Measurements from ENCODE around the gene PRPF40A.
A peak's percentile ranks its signal among the peaks of the same experiment; 100 is the strongest.

PRPF40A gene

DNA sequence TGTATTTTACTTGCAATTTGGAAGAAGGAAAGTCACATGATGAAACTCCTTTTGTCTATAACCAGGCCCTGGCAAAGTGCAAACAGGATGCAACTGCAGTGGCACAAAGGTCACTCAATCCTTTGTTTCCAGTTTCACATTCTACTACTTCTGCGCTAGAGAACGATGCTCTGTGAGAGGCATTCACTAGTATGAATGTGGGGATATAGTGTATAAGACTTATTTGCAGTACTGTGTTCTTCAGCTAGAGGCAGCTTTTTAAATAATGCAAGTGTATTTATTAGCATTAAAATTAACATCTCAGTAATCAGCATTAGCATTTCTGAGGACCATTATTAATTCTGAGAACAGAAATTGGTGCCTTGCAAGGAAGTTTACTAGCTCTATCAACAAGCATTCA lies 68.9 kb downstream of the PRPF40A start:
- DNase-seq: peak; percentile 3

DNA sequence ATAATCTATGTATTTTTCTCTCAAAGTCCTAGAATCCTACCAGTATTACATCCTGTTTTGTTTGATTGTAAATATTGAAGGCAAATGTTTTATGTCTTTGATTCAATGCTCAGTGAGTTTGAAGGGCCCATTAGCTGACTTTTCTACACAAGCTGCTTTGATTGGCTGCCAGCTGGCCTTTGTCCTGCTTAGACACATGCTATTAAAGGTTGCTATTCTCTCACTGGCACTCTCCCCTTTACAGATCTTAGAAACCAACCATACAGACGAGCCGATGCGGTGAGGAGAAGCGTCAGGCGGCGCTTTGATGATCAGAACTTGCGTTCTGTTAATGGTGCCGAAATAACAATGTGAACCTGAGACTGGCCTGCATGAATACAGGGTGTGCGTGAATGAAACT lies 69.7 kb downstream of the PRPF40A start:
- DNase-seq: peak; percentile 66

DNA sequence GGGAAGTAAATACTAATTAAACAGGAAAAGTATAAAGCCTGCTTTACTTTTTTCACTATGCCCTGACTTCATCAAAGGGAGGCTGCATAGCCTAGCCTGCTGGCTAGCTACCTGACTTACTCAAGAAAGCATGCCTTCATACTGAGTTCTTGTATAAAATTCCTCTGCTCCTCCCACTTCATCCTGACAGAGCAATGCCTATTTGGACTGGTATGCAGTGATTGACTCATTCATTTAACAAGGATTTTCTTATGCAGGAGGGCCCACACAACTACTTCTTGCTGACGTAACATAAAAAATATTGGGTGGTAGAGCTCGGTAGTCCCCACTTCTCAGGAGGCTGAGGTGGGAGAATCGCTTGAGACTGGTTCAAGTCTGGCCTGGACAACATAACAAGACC lies 70.5 kb downstream of the PRPF40A start:
- no peak for DNase-seq

- DNase-seq: no peak
These were observed 71.0 kb downstream of the PRPF40A start for GRCh38 chr2:152646264-152646663.

- DNase-seq: no peak
These were observed 72.9 kb downstream of the PRPF40A start for GRCh38 chr2:152644189-152644873.

DNA sequence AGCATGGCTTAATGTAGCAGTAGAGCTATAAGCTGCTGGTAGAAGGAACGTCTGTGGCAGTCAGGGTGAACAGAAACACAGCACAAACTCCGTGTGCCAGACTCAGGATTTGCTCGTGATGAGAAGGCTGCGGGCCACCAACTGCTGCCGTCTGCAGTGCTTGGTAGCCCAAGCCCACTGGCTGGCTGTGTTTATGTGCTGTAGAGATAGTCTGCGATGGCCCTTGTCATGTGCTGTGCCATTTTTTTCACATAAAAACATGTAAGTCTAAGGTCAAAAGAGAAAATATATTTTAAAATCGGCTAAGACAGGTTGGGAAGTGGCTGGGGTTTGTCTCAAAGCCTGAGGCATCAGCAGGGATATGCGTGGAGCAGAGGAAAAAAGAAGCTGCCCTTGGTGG lies 78.7 kb downstream of the PRPF40A start:
- no peak for DNase-seq

- DNase-seq: no peak
These were observed 79.2 kb downstream of the PRPF40A start for GRCh38 chr2:152638056-152638455.

DNA sequence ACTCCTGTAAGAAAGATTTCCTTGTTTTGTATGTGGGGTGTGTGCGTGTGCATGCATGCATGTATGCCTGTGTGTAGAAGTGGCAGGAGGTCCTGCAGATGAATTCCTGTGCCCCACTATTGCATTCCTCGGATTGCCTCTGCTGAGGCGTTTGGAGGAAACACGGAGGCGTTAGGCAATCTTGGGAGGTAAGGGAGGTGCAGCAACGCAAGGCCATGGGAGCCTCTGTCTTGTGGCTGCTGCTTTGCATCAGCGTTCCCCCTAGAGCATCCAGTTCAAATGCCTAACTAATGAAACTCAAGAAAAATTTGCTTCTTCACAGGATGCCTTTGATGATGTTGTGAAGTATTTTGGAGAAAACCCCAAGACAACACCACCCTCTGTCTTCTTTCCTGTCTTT lies 80.0 kb downstream of the PRPF40A start:
- no peak for DNase-seq

- DNase-seq: peak; percentile 46
These were observed 81.5 kb downstream of the PRPF40A start for GRCh38 chr2:152635635-152636298.

DNA sequence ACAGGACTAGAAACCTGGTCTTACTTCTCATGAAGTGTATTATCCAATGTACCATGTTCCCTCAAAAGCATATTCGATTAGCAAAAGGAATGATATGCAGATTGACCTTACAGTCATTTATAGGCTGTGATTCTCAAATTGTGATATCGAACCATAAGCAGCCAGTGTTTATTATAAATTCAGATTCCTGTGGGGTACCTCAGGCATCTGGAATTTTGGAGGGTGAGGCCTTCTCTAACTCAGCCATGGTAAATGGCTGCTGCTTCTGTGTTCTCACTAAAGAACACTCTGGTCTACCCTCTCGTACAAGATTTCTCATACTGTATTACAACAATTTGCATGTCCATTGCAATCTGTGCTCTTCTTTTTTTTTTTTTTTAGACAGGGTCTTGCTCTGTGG lies 84.5 kb downstream of the PRPF40A start:
- DNase-seq: no peak

GRCh38 chr2:152630466-152630865 lies 86.8 kb downstream of the PRPF40A start:
- peak; percentile 5 for DNase-seq

DNA sequence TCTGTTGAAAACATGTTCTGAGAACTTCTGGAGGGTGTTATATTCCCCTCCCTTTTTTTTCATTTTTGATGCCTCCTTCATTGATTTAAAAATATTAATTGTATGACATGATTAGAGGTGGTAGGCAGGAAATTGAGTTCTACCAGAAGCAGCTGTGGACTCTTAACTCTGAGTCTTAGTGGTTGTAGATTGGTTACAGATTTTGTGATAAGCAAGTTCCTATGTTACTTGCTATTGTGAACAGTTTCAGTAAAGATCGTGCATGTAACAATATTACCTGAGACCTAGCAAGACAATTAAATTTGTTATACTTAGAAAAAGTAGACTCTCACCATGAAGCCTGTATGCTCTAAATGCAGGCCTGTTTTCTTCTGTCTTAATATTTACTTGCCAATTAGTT lies 88.1 kb downstream of the PRPF40A start:
- DNase-seq: no peak

GRCh38 chr2:152627351-152627957 lies 89.8 kb downstream of the PRPF40A start:
- DNase-seq: no peak

DNA sequence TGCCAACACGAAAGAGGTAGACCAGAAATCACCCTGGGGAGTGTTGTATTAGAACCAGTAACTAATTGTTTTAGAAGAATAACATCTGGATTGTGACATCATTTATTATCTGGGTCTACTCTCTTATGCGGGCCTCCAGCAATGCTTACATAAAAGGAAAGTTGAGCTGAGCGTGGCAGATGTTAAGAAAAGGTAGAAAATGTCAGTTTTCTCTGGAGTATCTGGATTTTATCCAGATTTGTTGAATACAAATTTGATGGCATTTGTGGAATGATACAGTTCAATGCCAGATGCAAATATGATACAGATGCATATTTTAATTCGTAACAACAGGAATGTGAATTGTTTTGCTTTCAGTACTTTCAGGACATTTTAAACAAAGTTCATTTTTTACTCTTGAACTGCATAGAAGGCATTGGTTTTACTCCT lies 90.3 kb downstream of the PRPF40A start:
- no peak for DNase-seq

GRCh38 chr2:152624805-152625204 lies 92.5 kb downstream of the PRPF40A start:
- no peak for DNase-seq

DNA sequence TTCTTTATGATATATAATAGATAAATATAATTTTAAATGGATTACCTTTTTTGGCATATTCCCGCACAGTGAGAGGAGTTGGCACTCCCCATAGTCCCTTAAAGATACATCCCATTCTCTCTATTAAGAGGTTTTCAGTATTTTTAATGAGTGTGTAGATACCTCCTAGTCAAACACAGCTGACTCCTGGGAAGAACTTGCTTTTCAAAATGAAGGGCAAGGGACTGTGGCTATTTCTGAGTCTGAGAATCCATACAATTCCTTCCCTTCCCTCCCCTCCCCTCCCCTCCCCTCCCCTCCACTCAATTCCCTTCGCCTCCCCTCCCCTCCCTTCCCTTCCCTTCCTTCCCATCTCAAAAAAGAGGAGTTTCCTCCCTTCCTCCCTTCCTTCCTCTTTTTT lies 93.5 kb downstream of the PRPF40A start:
- DNase-seq: no peak

DNA sequence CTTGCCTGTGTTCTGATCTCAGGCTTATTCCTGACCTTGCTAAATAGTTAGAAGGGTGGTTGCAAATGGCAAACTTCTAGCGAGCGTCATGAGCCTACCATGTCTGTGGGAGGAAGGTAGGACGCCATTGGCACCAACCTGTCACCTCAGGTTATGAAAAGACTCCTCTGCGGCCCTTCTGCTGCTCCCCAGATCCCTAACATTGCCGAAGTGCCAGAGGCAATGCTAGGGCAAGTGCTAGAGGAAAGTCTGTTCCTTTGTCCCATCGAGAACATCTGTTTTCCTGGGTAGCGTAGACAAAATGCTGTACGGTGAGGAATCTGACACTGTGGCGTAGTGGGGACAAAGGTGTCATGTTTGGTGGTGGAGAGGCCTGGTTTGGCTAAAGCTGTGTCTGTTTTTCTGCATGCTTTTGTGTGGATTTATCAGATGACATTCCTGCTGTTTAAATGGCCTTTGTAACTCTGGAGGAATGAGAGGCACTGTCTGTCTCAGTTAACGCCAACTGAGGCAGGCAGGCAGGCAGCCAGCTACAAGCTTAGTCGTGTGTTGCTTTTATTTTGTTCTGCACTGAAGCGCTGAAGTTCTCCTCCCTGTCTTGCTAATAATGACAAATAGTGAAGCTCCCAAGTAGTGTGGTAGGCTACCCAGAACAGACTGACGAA lies 94.1 kb downstream of the PRPF40A start:
- no peak for DNase-seq

- no peak for DNase-seq
These were observed 95.0 kb downstream of the PRPF40A start for GRCh38 chr2:152622219-152622618.

DNA sequence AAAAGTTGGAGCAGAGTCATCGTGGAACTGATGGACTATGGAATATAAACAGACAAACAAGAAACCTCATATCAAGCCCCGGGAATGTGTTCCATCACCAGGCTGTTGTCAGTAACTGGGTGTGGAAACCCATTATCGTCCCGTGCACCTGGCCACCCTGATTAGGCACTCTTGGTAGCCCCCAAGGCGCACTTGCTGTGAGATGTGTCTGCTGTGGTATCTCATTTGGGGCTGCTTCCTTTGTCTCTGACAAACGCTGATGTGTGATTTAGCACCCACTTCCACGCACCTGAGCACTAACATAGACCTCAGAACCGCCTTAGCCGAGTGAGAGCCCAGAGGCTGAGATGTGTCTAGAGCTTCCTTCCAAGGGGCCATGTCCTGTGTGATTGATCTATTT lies 96.3 kb downstream of the PRPF40A start:
- no peak for DNase-seq

DNA sequence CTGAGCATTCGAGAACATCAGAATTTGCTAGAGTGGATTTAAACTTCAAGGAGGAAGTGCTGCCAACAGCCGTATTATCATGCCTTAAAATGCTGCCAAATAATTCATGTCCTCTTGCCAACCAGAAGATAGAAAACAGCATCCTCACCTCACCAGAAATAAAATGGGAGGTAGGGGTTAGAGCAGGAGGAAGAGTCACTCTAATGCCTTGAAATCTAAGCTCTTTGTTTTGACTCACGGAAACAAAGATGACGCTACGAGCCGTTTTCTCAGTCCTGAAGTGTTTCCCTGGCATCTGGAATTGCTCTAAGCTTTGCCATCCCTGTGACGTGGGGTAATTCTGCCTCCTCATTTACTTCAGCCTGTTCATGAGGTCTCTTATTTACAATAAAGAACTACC lies 97.1 kb downstream of the PRPF40A start:
- no peak for DNase-seq

GRCh38 chr2:152618193-152618564 lies 99.1 kb downstream of the PRPF40A start:
- DNase-seq: no peak

GRCh38 chr2:152617456-152618192 lies 99.6 kb downstream of the PRPF40A start:
- DNase-seq: no peak

DNA sequence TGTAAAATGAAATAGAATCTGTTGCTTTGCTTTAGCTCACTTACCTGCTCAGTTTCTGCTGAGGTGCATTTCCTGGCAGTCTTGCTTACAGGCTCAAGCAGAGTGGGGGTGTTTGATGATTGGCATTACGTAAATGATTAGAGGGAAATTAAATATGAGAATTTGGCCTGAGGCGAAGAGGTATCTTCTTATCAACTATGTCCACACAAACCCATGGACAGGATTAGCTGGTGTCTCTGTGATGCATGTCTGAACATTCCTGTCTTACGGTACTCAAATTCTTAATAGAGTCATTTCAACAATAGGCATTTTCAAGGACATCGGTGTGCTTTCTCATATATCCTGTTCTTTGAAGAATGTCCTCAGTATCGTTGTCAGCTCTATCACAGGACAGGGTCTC lies 102.1 kb downstream of the PRPF40A start:
- no peak for DNase-seq

All from NCI-H510A treated with DMSO at 0.1 percent for 48 hours (cell line).